Islet of Langerhans (tissue), 1 donor: Measurements from ENCODE around the gene TACR1.
"Not testable (repeated sequence)": the region's sequence is repeated elsewhere in the genome, so short reads cannot be mapped to it uniquely, and the experiment has no call there.

Experiments used
- FAIRE-seq: peaks from one replicate; lab custom pipeline; 2011; peaks lifted over from hg19 to GRCh38; lab: Jason Lieb, UNC

TACR1 gene, protein sequence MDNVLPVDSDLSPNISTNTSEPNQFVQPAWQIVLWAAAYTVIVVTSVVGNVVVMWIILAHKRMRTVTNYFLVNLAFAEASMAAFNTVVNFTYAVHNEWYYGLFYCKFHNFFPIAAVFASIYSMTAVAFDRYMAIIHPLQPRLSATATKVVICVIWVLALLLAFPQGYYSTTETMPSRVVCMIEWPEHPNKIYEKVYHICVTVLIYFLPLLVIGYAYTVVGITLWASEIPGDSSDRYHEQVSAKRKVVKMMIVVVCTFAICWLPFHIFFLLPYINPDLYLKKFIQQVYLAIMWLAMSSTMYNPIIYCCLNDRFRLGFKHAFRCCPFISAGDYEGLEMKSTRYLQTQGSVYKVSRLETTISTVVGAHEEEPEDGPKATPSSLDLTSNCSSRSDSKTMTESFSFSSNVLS

DNA sequence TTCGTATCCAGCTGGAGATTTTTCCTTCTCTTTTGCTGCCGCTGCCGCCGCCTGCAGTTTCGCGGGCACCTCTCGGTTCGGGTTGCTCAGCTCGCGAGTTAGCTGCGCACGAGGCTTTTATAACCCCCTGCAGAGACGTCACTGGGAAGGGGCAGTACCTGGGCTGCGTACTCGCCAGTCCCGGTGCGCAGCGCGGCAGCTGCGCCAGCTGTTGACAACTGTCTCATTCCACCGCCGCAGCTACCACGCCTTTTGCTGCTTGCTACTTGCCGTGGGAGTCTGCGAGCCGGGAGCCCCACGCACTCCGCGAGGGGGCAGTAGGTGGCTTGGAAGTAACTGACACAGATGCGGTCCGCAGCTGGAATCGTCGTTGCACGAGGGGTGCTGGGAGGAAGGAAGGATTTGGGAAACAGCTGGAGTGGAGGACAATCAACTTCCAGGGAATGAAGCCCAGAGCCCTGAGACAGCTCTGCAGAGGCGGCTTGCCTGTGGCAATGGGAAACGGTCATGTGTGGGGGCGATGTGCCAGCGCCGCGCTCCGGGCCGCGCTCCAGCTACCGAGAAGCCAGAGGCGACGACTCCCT is at the start of gene TACR1:
Gene TACR1 (minus strand): TSS at position 93 of the 584 bp plus-strand sequence. CDS start 586 bp downstream, outside the sequence.
- FAIRE-seq, result no peak

DNA sequence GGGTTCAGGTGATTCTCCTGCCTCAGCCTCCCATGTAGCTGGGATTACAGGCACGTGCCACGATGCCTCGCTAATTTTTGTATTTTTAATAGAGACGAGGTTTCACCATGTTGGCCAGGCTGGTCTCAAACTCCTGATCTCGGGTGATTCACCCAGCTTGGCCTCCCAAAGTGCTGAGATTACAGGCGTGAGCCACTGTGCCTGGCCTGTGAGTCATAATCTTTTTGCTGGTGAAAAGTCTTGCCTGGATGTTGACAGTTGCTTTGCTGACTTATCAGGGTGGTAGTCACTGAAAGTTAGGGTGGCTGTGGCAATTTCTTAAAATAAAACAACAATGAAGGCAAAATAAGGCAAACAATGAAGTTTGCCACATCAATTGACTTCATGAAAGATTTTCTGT is 49.3 kb upstream of the TACR1 start:
- FAIRE-seq, result not testable (repeated sequence)

DNA sequence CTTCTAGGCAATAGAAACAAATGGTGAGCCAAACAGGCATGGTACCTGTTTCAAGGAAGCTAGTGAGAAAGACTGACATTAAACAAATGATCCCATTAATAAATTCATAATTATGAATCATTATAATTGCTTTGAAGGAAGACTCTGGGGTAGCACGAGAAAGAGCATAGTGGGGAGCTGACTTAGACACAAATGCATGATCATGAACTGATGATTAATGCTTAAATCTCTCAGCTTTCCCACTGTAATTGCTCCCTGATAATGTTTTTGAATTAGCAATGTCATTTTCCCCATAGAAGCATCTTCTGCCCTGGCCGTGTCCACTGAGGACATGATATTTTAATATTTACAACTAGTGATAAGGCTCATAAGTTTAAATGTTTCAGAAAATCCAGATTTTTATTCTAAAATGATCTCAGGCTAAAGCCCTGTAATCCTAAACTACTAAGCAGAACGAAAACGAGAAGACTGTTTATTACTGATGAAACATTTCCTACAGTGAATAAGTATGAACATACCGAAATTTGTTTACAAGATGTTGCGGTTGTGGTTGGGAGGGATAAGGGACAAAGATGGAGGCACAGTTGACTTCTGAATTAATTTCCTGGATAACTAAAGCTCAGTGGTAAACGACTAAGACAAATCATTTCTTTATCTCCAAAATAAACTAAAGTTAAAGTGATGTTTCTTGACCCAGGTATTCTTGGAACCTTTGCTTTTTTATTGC is 47.3 kb upstream of the TACR1 start:
- FAIRE-seq, result no peak

DNA sequence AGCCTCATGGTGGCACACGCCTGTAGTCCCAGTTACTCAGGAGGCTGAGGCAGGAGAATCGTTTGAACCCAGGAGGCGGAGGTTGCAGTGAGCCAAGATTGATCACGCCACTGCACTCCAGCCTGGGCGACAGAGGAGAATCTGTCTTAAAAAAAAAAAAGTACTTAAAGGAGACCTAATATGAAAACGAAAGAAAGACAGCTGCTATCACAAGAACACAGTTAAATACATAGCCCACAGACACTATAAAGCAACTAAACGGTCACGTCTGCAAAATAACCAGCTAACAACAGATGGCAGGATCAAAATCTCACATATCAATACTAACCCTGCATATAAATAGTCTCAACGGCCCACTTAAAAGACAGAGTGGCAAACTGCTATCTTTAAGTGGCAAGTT is 43.9 kb upstream of the TACR1 start:
- FAIRE-seq, result no peak

DNA sequence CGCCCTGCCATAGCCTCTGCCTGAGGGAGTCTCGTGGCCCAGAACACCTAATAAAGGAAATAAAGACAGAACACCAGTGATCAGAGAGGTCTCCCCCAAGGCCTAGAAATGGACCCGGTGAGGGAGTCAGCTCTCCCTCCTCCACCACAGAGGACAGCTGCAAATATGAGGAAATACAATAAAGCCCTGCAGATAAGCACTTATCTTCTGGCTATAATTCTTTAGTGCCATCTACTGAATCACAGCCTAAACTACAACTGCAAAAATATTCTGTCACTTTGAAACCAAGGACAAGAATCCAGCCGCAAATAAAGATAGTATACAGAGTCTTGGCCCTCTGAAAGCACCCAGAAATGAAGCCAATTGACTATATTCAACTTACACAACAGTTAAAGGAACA is 42.4 kb upstream of the TACR1 start:
- FAIRE-seq, result no peak

DNA sequence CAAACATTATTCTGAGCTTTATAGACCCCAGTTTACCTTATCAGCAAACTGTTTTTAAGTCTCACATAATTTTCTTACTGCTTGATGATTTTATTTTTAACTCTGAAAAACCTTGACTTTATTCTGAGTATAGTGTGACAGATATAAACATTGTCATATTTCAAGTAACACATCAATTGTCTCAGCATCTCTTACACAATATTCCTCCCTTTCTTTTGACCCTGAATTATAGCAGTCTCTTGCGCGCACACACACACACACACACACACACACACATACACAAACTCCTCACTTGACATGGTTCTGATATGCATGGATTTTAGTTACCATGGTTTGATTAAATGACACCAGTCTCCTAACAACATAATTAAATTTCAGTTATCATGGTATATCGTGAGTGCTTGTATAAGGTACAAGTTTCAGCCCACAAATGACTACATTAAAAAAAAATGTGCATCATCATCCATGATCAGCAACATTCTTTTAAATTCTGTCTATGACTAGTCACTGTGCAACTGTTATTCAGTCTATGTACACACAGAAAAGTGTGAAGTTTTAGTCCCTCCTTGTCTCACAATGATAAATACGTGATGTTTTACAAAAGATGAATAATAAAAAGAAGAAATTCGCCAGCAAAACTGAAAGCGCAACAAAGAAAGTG is 39.5 kb upstream of the TACR1 start:
- FAIRE-seq, result no peak

DNA sequence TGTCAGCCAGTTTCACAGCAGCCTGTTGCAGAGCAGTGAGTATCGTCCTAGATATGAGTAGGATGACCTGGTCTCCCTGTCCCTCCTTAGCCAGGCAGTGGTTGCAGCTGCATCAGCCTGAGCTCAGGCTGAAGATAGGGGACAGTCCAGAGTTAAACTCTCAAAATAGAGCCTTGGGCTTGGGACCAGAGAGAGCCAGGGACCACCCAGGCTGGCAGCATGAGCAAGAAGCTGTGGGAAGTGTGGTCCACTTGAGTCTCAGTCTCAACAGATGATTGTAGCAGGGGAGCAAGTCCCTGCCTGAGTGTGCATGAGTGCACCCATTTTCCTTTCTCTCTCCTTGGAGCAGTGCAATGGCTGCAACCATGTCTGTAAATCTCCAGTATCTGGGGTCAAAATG is 38.0 kb upstream of the TACR1 start:
- FAIRE-seq, result no peak

DNA sequence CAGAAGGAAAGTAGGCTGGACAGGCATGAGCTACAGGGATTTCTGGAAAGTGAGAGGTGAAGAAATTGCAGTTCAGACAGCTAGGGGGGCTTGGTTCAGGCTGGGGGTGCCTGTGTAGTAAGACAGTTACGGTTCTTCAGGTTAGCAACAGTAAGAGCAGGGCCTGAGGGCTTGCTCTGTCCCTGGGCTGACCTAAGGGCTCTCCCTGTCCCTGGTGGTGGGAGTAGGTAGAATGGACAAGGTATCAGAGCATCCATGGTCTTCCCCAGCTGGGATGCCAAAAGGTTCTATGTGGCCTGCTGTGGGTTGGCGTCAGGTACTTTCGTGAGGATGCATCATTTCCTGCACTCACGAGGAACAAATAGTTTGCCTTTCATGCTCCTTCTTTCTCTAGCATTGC is 34.6 kb upstream of the TACR1 start:
- no peak for FAIRE-seq

DNA sequence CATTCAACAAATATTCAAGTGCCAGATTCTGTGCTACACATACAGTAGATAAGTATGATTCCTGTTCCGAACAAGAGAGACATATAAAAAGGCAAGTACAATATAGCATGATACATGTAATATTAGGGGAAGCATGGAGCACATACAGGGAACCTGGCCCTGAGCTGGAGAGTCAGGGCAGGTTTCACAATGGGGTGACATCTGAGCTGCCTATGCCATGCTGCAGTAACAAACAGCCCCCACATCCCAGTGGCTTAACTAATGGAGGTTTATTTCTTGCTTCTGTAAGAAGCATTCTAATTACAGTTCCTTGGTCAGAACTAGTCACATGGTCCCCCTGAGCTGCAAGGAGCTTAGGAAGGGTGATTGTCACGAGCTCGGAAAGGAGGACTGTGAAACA is 27.3 kb upstream of the TACR1 start:
- FAIRE-seq, result no peak

DNA sequence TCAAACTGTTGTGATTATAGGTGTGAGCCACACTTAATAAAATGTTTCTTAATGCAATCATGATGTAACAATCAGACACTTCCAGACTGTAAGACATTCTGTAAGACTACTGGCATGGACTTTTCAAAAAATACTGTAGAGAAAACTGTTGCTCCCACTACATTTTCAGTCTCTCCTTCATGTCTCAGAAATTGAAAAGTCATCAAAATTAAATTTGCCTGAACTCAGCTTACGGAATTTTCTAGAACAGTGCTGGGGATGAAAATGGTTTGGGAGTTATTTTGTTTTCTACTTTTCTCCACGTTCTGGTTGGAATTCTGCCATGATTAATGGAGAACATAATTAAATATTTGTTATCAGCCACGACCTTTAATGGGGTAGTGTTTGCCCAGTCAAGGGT is 26.8 kb upstream of the TACR1 start:
- FAIRE-seq, result no peak

DNA sequence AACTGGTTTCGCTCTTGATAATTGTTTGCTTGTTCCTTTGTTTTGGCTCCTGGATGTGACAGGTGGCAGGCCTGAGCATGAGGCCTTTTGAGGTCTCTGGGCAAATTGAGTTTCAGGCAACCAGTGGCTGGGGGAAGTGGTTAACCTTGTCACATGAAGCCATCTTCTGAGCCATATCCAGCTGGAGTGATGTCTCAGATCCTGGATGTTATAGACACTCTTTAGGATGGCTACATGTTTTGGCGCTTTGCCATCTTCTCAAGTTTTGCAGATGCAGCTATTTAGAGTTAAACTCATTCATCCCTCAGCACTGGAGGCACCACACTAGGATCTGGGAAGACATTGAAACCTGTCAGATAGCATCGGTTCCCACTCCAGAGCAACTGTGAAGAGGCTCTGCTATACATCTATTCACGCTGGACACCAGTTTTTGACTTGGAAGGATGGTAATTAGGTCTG is 25.3 kb upstream of the TACR1 start:
- FAIRE-seq, result no peak

DNA sequence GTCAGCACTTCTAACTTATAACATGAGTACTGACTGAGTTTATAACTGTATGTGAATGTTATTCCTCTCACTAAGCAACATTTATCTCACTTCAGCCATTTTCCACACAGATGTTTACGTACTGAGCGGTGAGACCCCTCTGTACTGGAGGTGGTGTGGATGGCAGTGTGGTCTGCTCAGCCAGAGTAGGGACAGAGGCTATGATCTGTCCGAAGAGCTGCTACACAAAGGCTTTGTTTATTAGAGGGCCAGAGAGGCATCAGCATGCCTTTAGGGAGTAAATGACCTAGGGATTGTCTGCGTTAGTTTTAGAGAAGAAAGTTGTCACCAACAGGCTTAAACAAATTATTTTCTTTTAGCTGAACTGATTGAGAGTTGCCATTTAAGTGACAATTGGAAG is 23.2 kb upstream of the TACR1 start:
- FAIRE-seq, result no peak

DNA sequence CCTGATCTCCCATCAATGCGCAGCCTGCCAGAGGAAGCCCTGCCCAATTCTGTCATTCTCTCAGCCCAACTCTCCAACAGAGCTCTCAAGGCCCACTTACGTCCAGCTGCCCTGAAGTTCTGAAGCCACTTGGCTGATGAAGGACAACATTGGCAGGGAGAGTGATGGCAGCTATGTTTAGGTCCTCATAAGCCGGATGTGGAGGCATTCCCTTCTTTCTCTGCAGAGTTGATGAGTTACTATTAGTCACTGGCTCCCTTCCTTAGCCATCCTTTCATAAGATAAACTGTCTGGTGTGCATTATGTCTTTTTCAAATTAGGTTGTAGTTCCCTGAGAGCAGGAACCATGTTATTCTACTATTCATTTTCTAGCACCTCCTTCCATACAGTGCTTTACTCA is 22.5 kb upstream of the TACR1 start:
- no peak for FAIRE-seq

DNA sequence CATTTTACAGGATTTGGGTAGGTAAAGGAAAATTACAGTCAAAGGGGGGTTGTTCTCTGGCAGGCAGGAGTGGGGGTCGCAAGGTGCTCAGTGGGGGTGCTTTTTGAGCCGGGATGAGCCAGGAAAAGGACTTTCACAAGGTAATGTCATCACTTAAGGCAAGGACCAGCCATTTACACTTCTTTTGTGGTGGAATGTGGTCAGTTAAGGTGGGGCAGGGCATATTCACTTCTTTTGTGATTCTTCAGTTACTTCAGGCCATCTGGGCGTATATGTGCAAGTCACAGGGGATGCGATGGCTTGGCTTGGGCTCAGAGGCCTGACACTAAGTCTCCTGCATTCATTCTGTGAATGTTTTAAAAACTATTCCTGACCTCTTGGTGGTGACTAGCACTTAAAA is 19.9 kb upstream of the TACR1 start:
- not testable (repeated sequence) for FAIRE-seq

DNA sequence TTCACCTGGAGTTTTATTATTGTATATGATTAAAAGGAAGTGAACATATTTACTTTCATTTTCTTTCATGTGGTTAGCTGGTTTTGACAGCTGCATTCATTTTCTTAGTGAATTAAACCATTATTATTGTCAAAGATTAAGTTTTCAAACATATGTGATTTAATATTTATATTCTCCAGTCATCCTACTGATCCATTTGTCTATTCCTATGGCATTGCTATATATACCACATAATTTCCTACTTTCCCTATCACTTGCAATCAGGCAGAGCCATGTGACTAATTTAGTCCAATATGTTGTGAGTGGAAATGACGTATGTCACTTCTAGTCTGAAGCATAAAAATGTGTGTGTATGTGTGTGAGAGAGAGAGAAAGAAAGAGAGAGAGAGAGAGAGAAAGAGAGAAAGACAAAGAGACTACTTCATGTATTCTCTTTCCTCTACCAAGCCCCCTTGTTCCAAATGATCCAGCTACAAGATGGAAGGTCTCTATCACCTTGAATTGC is 12.0 kb upstream of the TACR1 start:
- FAIRE-seq, result no peak

DNA sequence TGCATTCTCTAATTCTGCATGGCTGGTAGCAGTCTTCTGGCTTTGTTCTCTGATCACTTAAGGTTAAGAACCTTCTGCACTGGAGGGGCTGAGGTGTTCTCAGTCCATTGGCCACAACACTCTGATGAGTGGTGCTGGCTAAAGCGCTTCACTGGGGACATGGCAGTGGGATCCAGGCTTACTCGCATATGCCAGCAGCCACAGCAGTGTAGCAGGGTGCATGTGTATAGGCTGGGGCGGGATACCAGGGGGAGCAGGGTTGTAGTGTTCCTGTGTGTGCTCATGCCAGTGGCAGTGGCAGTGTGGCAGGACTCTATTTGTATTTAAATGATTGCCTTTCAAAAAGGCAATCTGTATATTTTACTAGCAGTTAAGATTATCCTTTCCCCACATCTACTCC is 11.1 kb upstream of the TACR1 start:
- no peak for FAIRE-seq

DNA sequence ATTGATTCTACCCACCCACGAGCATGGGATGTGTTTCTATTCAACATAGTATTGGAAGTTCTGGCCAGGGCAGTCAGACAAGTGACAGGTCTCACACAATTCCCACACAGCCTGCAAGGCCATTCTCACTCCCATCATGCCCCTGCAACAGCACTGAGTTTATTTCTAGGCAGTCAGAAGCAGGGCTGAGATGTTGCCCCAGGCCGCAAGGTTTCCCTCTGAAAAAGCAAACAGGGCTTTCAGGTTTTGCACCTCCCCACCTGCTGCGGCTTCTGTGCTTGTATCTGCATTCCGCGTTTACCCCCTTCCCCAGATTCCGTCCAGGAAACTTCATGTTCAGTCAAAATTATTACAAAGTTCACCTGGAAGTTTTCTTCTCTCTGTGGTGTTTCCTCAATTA is 9.4 kb upstream of the TACR1 start:
- FAIRE-seq, result no peak

DNA sequence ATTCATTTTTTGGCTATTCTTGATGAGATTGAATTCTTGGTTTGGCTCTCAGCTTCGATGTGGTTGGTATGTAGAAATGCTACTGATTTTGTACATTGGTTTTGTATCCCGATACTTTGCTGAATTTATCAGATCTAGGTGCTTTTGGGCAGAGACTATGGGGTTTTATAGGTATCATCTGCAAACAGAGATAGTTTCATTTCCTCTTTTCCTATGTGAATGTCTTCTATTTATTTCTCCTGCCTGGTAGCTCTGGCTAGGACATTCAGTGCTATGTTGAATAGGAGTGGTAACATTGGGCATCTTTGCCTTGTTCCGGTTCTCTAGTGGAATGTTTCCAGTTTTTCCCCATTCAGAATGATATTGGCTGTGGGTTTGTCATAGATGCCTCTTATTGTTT is 5.5 kb upstream of the TACR1 start:
- FAIRE-seq, result no peak

DNA sequence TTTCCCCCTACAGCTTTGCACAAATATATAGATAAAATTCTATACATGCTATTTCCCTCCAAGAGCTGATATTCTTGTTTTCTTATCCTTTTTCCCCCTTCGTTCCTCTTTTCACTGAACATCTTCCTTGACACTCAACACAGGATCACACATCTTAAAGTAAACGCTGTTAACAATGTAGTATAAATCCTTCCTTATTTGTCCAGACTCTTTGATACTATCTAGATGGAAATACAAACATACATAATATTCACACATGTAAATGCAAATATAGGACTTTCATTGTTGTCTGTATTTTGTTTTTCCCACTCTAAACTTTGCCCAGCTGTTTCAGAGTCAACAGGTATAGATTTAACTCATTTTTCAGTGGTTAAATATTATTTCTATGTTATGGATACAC is 3.0 kb upstream of the TACR1 start:
- no peak for FAIRE-seq

DNA sequence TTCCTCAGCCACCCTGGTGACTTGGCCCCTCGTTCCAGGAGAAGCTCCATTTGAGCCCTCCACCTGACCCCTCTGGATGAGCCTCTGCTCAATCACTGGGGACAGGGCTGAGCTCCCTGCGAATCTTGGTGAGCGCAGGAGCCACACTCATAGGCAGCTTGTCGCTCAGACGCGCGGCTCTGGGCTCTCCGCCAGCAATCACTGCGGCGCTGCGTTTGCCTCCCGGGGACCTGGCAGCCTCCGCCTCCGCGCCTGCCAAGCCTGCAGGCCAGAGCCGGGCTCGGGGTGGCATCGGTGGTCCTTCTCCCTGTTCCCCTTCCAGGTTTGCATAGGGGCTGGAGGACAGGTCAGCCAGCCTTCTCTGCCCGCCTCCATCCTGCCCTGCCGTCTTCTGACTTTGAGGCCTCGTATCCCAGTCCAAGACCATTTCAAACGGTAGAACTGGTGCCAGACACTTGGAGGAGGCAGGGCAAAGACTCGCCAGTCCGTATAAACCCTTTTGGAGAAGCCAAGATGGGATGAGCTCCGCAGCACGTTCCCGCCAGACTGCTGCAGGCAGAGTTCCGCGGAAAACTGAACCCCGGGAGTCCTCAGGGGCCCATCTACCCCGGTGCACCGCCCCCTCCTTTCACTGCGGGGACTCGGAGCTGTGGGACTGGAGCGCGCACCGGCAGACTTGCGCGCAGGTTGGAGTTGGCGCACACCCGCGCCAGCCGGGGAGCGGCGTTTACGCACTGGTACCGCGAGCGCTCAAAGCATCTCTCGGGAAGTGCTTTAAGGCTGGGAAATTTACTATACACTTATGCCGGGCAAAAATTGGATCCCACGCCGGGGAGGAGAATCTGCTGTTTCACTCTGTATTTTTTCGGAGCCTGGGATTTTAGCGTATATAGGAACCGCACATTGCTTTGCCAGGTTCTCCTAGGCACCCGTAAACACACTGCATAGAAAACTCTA is 1.1 kb upstream of the TACR1 start:
- no peak for FAIRE-seq

DNA sequence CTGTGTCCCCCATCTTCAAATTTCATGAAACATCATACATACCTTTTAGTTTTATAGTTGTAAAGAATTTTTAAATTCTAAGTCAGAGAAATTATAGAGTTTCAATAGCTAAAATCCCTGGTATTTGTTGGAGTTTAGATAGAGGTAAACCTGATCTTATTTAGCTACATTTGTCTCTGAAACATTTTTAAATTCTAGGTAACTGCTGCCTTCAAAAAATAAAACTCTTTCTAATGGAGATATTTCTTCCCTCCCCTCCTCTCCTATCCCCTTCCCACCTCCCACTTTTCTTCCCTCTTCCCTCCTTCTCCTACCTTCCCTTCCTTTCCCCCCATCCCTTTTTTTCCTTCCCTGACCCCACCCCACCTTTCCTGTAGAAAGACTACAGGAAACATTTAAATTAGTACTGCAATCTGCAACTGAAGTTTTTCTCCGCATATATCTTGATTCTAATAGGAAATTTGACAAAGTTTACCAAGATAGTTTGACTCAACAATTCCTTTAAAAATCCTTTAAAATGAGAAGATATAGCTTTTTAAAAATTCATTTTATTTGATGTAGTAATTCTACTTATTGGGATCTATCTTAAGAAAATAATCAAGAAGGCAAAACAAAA is 4.1 kb downstream of the TACR1 start:
- FAIRE-seq, result no peak
